Epithelial cell of esophagus (primary cell): ENCODE measurements around the gene ABL2.
"Not testable (repeated sequence)": the region's sequence is repeated elsewhere in the genome, so short reads cannot be mapped to it uniquely, and the experiment has no call there.

Source experiments
- DNase-seq: peaks from one replicate; pipeline ENCODE4 v3.0.0; 2010; ENCODE audit warnings: low read depth
- H3K4me3 ChIP-seq: 2 replicates; pipeline ENCODE4 v1.5.1; 2011; ENCODE audit warnings: mild to moderate bottlenecking, low read length, control low read depth
- CTCF ChIP-seq: IDR thresholded peaks from 2 replicates; pipeline ENCODE4 v1.5.1; 2011; ENCODE audit warnings: low read depth, mild to moderate bottlenecking, low read length, control low read depth, inconsistent platforms; ENCODE audit not compliant: insufficient read depth; ENCODE audit errors: missing control alignments

The ABL2 gene

GRCh38 chr1:179145521-179145920 lies 84.0 kb downstream of the ABL2 start:
- no peak overlapping the region for H3K4me3 ChIP-seq
- no peak for DNase-seq
- TF ChIP-seq CTCF, result no peak

- H3K4me3 ChIP-seq, result no peak overlapping the region
- DNase-seq, result peak; percentile 57
- TF ChIP-seq CTCF, result no peak
Measured at GRCh38 chr1:179144626-179145025, 84.9 kb downstream of the ABL2 start.

- TF ChIP-seq CTCF, result no peak
- H3K4me3 ChIP-seq, result peak overlapping the region; percentile 63
- peak; percentile 89 for DNase-seq
Measured at GRCh38 chr1:179143322-179143721, 86.2 kb downstream of the ABL2 start.

GRCh38 chr1:179142889-179143299 lies 86.6 kb downstream of the ABL2 start:
- peak; percentile 96 for DNase-seq
- TF ChIP-seq CTCF, result no peak
- H3K4me3 ChIP-seq, result peak overlapping the region; percentile 63

- peak overlapping the region; percentile 63 for H3K4me3 ChIP-seq
- DNase-seq, result peak; percentile 88
- no peak for TF ChIP-seq CTCF
Measured at GRCh38 chr1:179141592-179142251, 87.8 kb downstream of the ABL2 start.

GRCh38 chr1:179138755-179139154 lies 90.7 kb downstream of the ABL2 start:
- not testable (repeated sequence) for DNase-seq, H3K4me3 ChIP-seq

GRCh38 chr1:179137617-179138255 lies 91.7 kb downstream of the ABL2 start:
- no peak for TF ChIP-seq CTCF
- DNase-seq, result peak; percentile 41
- H3K4me3 ChIP-seq, result no peak overlapping the region

GRCh38 chr1:179135707-179136106 lies 93.8 kb downstream of the ABL2 start:
- not testable (repeated sequence) for H3K4me3 ChIP-seq, DNase-seq

- not testable (repeated sequence) for H3K4me3 ChIP-seq, DNase-seq
Measured at GRCh38 chr1:179135168-179135567, 94.3 kb downstream of the ABL2 start.
